ENCODE measurements around the gene SSH2.

GRCh38 chr17:29710520-29710884, 219.5 kb downstream of the SSH2 start:
- TF ChIP-seq, protein P1, sequence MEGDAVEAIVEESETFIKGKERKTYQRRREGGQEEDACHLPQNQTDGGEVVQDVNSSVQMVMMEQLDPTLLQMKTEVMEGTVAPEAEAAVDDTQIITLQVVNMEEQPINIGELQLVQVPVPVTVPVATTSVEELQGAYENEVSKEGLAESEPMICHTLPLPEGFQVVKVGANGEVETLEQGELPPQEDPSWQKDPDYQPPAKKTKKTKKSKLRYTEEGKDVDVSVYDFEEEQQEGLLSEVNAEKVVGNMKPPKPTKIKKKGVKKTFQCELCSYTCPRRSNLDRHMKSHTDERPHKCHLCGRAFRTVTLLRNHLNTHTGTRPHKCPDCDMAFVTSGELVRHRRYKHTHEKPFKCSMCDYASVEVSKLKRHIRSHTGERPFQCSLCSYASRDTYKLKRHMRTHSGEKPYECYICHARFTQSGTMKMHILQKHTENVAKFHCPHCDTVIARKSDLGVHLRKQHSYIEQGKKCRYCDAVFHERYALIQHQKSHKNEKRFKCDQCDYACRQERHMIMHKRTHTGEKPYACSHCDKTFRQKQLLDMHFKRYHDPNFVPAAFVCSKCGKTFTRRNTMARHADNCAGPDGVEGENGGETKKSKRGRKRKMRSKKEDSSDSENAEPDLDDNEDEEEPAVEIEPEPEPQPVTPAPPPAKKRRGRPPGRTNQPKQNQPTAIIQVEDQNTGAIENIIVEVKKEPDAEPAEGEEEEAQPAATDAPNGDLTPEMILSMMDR (IDR thresholded peaks at IDR 0.05) = no peak
- no peak for TF ChIP-seq POLR2A (IDR thresholded peaks at IDR 0.05; ENCODE audit: low read depth)
- TF ChIP-seq POLR2AphosphoS5 (IDR thresholded peaks at IDR 0.05) = no peak
- no peak for TF ChIP-seq EP300 (IDR thresholded peaks at IDR 0.05)
